Central memory CD8-positive, alpha-beta T cell (primary cell): ENCODE results near the gene GPR162.

Experiments
- ATAC-seq: fragments of 150-1000 bp; cut with Tn5 transposase; replicated peaks from 2 replicates; pipeline ENCODE4 v1.10.0; 2022; ENCODE audit warnings: mild to moderate bottlenecking, moderate FRiP score, moderate number of reproducible peaks; ENCODE audit not compliant: poor library complexity, severe bottlenecking; ENCODE audit errors: extremely low read depth
- DNase-seq, 2 donors: peaks; one replicate each; pipeline ENCODE4 v3.0.0; 2021; ENCODE audit warnings: low spot score in 2 of 2
- H3K27ac Mint-ChIP-seq: one replicate; pipeline ENCODE4 v1.8.0; 2022; ENCODE audit warnings: low read depth, mild to moderate bottlenecking, moderate library complexity, mixed read lengths
- H3K27me3 Mint-ChIP-seq: one replicate; pipeline ENCODE4 v1.8.0; 2022; ENCODE audit warnings: mixed read lengths
- H3K36me3 Mint-ChIP-seq: one replicate; pipeline ENCODE4 v1.8.0; 2022; ENCODE audit warnings: mild to moderate bottlenecking, moderate library complexity, mixed read lengths; ENCODE audit not compliant: insufficient read depth
- H3K4me1 Mint-ChIP-seq: one replicate; pipeline ENCODE4 v1.8.0; 2022; ENCODE audit warnings: mixed read lengths
- H3K4me3 Mint-ChIP-seq: one replicate; pipeline ENCODE4 v1.8.0; 2022; ENCODE audit warnings: mild to moderate bottlenecking, moderate library complexity, mixed read lengths
- H3K9me3 Mint-ChIP-seq: one replicate; pipeline ENCODE4 v1.8.0; 2022; ENCODE audit warnings: mixed read lengths

The GPR162 gene

GRCh38 chr12:6821591-6822425 lies at the start of gene GPR162:
GPR162 (plus strand) TSS chr12:6821821; CDS start chr12:6823899, 2,078 bp downstream.
- peaks cover 52% of the 10 kb centered on the region for H3K27me3 Mint-ChIP-seq
- peak within 1 kb of the TSS; percentile 42 for H3K4me3 Mint-ChIP-seq
- ATAC-seq (no peak), DNase-seq (no peak)
- H3K4me1 Mint-ChIP-seq: peaks cover 10% of the 10 kb centered on the region
- peaks cover 8% of the 10 kb centered on the region for H3K36me3 Mint-ChIP-seq
- H3K27ac Mint-ChIP-seq: peak within 1 kb of the TSS; percentile 47
- H3K9me3 Mint-ChIP-seq: no peaks in the 10 kb centered on the region

GRCh38 chr12:6772331-6772695 lies 49.3 kb upstream of the GPR162 start, which contains the start of gene LAG3:
LAG3 (plus strand) TSS chr12:6772520; CDS start chr12:6772853, 333 bp downstream.
- no peak for DNase-seq
- peak within 1 kb of the TSS; percentile 91 for H3K27ac Mint-ChIP-seq
- ATAC-seq: no peak
- peaks cover 74% of the 10 kb centered on the region for H3K4me1 Mint-ChIP-seq
- no peaks in the 10 kb centered on the region for H3K9me3 Mint-ChIP-seq
- peaks cover 7% of the 10 kb centered on the region for H3K36me3 Mint-ChIP-seq
- no peaks in the 10 kb centered on the region for H3K27me3 Mint-ChIP-seq
- peak within 1 kb of the TSS; percentile 86 for H3K4me3 Mint-ChIP-seq

- Mint-ChIP-seq H3K36me3 (peaks cover 7% of the 10 kb centered on the region), H3K9me3 (no peaks in the 10 kb centered on the region), H3K4me3 (peak overlapping the region; percentile 86), H3K4me1 (peaks cover 68% of the 10 kb centered on the region), H3K27ac (peak overlapping the region; percentile 91), H3K27me3 (no peaks in the 10 kb centered on the region)
- ATAC-seq (no peak), DNase-seq (no peak)
These were observed 48.7 kb upstream of the GPR162 start for GRCh38 chr12:6772726-6773589.

- Mint-ChIP-seq H3K9me3 (no peaks in the 10 kb centered on the region), H3K4me1 (peaks cover 67% of the 10 kb centered on the region), H3K36me3 (peaks cover 10% of the 10 kb centered on the region), H3K27ac (peak overlapping the region; percentile 91), H3K27me3 (no peaks in the 10 kb centered on the region), H3K4me3 (peak overlapping the region; percentile 86)
- ATAC-seq (no peak), DNase-seq (no peak)
These were observed 47.9 kb upstream of the GPR162 start for GRCh38 chr12:6773590-6774351.

- peak; percentile 42 to 68 for DNase-seq
- Mint-ChIP-seq H3K27ac (peak overlapping the region; percentile 91), H3K9me3 (no peaks in the 10 kb centered on the region), H3K4me1 (peaks cover 65% of the 10 kb centered on the region), H3K4me3 (peak overlapping the region; percentile 86), H3K27me3 (no peaks in the 10 kb centered on the region), H3K36me3 (peaks cover 11% of the 10 kb centered on the region)
- peak; percentile 82 for ATAC-seq
These were observed 47.0 kb upstream of the GPR162 start for GRCh38 chr12:6774499-6775062.

- no peaks in the 10 kb centered on the region for H3K27me3 Mint-ChIP-seq
- H3K9me3 Mint-ChIP-seq: no peaks in the 10 kb centered on the region
- H3K4me1 Mint-ChIP-seq: peaks cover 65% of the 10 kb centered on the region
- H3K36me3 Mint-ChIP-seq: peaks cover 11% of the 10 kb centered on the region
- no peak for ATAC-seq
- peak overlapping the region; percentile 86 for H3K4me3 Mint-ChIP-seq
- no peak for DNase-seq
- H3K27ac Mint-ChIP-seq: peak overlapping the region; percentile 91
These were observed 46.1 kb upstream of the GPR162 start for GRCh38 chr12:6775185-6776174.

- Mint-ChIP-seq H3K27ac (no peak overlapping the region), H3K4me3 (no peak overlapping the region), H3K4me1 (peaks cover 48% of the 10 kb centered on the region), H3K27me3 (no peaks in the 10 kb centered on the region), H3K9me3 (no peaks in the 10 kb centered on the region), H3K36me3 (peaks cover 9% of the 10 kb centered on the region)
- ATAC-seq: no peak
- no peak for DNase-seq
These were observed 44.2 kb upstream of the GPR162 start for GRCh38 chr12:6777386-6777785.

GRCh38 chr12:6778217-6778573 lies 43.4 kb upstream of the GPR162 start:
- Mint-ChIP-seq H3K9me3 (no peaks in the 10 kb centered on the region), H3K27ac (peak overlapping the region; percentile 87), H3K4me3 (peak overlapping the region; percentile 75), H3K27me3 (no peaks in the 10 kb centered on the region), H3K36me3 (peaks cover 9% of the 10 kb centered on the region), H3K4me1 (peaks cover 45% of the 10 kb centered on the region)
- no peak for ATAC-seq
- DNase-seq: no peak

- peak; percentile 77 to 79 for DNase-seq
- peak; percentile 57 for ATAC-seq
- peak overlapping the region; percentile 87 for H3K27ac Mint-ChIP-seq
- H3K4me3 Mint-ChIP-seq: peak overlapping the region; percentile 75
- H3K36me3 Mint-ChIP-seq: peaks cover 9% of the 10 kb centered on the region
- peaks cover 42% of the 10 kb centered on the region for H3K4me1 Mint-ChIP-seq
- H3K27me3 Mint-ChIP-seq: peaks cover 6% of the 10 kb centered on the region
- no peaks in the 10 kb centered on the region for H3K9me3 Mint-ChIP-seq
These were observed 42.8 kb upstream of the GPR162 start for GRCh38 chr12:6778574-6779550.

- Mint-ChIP-seq H3K9me3 (no peaks in the 10 kb centered on the region), H3K27me3 (peaks cover 6% of the 10 kb centered on the region), H3K36me3 (peaks cover 6% of the 10 kb centered on the region), H3K4me1 (peaks cover 32% of the 10 kb centered on the region), H3K27ac (no peak overlapping the region), H3K4me3 (no peak overlapping the region)
- DNase-seq: no peak
- ATAC-seq: no peak
These were observed 41.8 kb upstream of the GPR162 start for GRCh38 chr12:6779708-6780432.
